Activated naive CD4-positive, alpha-beta T cell treated with anti-CD3 and anti-CD28 coated beads for 36 hours (primary cell): ENCODE results near the gene ZNF669. TPM values are rescaled to one million over a fixed set of nuclear protein-coding genes. Genes with fewer than 3 reads are reported as not detected.

Source experiments
- CTCF ChIA-PET: fragments of 350-600 bp; sonication (Branson Sonifier 250); formaldehyde crosslinking; loops from one replicate; lab custom pipeline; 2021; ENCODE audit warnings: antibody characterized with exemption; lab: Charles Lee
- DNase-seq: peaks from one replicate; pipeline ENCODE4 v3.0.0-alpha.2; 2020
- H3K27ac Mint-ChIP-seq: one replicate; pipeline ENCODE4 v1.8.0; 2021; ENCODE audit warnings: mild to moderate bottlenecking, mixed read lengths
- H3K27me3 Mint-ChIP-seq: one replicate; pipeline ENCODE4 v1.8.0; 2021; ENCODE audit warnings: low read depth, mixed read lengths
- H3K36me3 Mint-ChIP-seq: one replicate; pipeline ENCODE4 v1.8.0; 2021; ENCODE audit warnings: low read depth, mixed read lengths
- H3K4me1 Mint-ChIP-seq: one replicate; pipeline ENCODE4 v1.8.0; 2021; ENCODE audit warnings: low read depth, mixed read lengths
- H3K4me3 Mint-ChIP-seq: one replicate; pipeline ENCODE4 v1.8.0; 2021; ENCODE audit warnings: mild to moderate bottlenecking, moderate library complexity, mixed read lengths
- H3K9me3 Mint-ChIP-seq: one replicate; pipeline ENCODE4 v1.8.0; 2021; ENCODE audit warnings: mixed read lengths
- intact Hi-C: fragments of 100-400 bp; cut with micrococcal nuclease; formaldehyde crosslinking; loops from one replicate; pipeline ENCODE4 v1.15.1; 2023
- total RNA-seq, 2 experiments: library from RNA; stranded (reverse); gene quantifications; one replicate each; pipeline ENCODE4 v1.2.3, GENCODE V29; 2021

The ZNF669 gene
- total RNA-seq, 2 experiments from 2014 or later, result 8.2 to 8.4 TPM

DNA sequence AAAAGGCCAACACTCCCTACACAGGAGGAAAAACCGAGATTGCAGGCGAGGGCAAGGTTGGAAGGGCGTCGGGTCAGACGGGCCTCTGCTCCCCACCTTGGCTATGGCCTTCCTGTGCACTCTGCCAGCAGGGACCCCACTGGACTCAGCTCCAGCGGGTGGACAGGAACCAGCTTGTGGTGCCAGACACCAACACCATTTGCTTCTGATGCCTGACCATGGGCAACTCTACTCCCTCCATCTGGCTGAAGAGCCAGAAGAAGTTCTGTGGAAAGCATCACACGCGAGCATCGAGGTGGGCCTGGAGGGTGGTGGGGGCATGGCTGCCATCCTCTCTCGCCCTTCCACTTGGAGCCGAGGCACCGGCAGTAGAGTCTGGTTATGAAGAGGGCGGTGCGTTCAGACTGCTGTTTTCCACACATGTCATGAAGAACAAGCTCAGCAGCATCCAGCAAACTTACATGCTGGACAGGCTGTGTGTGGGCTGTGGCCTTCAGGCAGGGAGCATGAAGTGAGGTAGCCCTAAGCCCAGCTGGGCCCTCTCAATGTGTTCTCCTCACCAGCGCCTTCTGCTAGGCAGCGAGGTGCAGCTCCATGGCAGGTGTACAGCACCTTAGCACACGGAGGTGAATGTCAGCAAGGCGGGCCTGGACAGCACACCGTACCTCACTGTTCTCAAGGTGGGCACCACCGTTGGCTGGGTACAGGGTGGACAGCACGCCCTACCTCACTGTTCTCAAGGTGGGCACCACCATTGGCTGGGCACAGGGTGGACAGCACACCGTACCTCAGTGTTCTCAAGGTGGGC lies 15.6 kb upstream of the ZNF669 start:
- Mint-ChIP-seq H3K9me3 (peaks cover 6% of the 10 kb centered on the region), H3K4me1 (no peaks in the 10 kb centered on the region), H3K27me3 (peaks cover 2% of the 10 kb centered on the region), H3K4me3 (no peak overlapping the region), H3K27ac (no peak overlapping the region), H3K36me3 (peaks cover 2% of the 10 kb centered on the region)
- intact Hi-C loops, result no loop called here
- CTCF ChIA-PET, result no interaction called here
- DNase-seq, result no peak

GRCh38 chr1:247118946-247119446 lies 14.8 kb upstream of the ZNF669 start:
- intact Hi-C loops, result no loop called here
- peaks cover 3% of the 10 kb centered on the region for H3K9me3 Mint-ChIP-seq

GRCh38 chr1:247115545-247115944 lies 11.4 kb upstream of the ZNF669 start:
- peaks cover 6% of the 10 kb centered on the region for H3K4me1 Mint-ChIP-seq
- no peaks in the 10 kb centered on the region for H3K9me3 Mint-ChIP-seq
- H3K4me3 Mint-ChIP-seq, result no peak overlapping the region
- intact Hi-C loops, result no loop called here
- H3K36me3 Mint-ChIP-seq, result no peaks in the 10 kb centered on the region
- no peak for DNase-seq
- H3K27ac Mint-ChIP-seq, result no peak overlapping the region
- CTCF ChIA-PET, result no interaction called here
- H3K27me3 Mint-ChIP-seq, result peaks cover 18% of the 10 kb centered on the region

More at GRCh38 chr1:247118946-247119446, 14.8 kb upstream of the ZNF669 start:
- H3K27ac Mint-ChIP-seq, result no peak overlapping the region
- H3K4me3 Mint-ChIP-seq, result no peak overlapping the region
- peak; percentile 50 for DNase-seq
- CTCF ChIA-PET, result no interaction called here
- no peaks in the 10 kb centered on the region for H3K4me1 Mint-ChIP-seq
- H3K27me3 Mint-ChIP-seq, result peaks cover 2% of the 10 kb centered on the region
- H3K36me3 Mint-ChIP-seq, result peaks cover 2% of the 10 kb centered on the region

GRCh38 chr1:247115141-247115510 lies 11.0 kb upstream of the ZNF669 start:
- peaks cover 7% of the 10 kb centered on the region for H3K4me1 Mint-ChIP-seq
- no peak for DNase-seq
- no peak overlapping the region for H3K4me3 Mint-ChIP-seq
- CTCF ChIA-PET, result interaction anchor here (0.8 kb wide), 1 partner anchor 10 kb away, joined by 3 read pairs; no protein-coding TSS in a partner anchor
- no peaks in the 10 kb centered on the region for H3K9me3 Mint-ChIP-seq
- peaks cover 18% of the 10 kb centered on the region for H3K27me3 Mint-ChIP-seq
- H3K36me3 Mint-ChIP-seq, result no peaks in the 10 kb centered on the region
- H3K27ac Mint-ChIP-seq, result no peak overlapping the region
- intact Hi-C loops, result no loop called here

GRCh38 chr1:247114351-247115140 lies 10.4 kb upstream of the ZNF669 start:
- Mint-ChIP-seq H3K4me1 (peaks cover 12% of the 10 kb centered on the region), H3K27me3 (peaks cover 22% of the 10 kb centered on the region), H3K36me3 (no peaks in the 10 kb centered on the region), H3K4me3 (no peak overlapping the region), H3K9me3 (no peaks in the 10 kb centered on the region), H3K27ac (no peak overlapping the region)
- intact Hi-C loops, result no loop called here
- CTCF ChIA-PET, result interaction anchor here (0.8 kb wide), 1 partner anchor 11 kb away, joined by 3 read pairs; no protein-coding TSS in a partner anchor
- DNase-seq, result no peak

- H3K27me3 Mint-ChIP-seq, result peaks cover 24% of the 10 kb centered on the region
Observed at GRCh38 chr1:247113733-247114271, 9.6 kb upstream of the ZNF669 start.

DNA sequence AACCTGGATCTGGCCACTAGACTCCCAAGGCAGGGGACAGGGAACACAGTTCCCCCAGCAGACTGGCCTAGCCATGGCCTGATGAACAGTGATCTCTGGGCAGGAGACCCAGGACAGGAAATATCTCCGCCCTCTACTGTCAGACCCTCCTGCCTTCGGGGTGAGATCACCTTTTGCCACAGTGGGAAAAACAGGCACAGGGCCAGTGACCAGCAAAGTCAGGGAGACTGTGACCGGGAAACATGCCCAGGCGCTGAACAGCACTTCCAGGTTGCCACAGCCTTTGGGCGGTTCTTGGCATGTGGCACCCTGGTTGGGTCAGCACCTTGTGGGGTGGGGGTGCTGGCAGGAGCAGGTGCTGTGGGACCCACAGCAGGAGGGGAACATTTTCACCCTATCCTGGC lies 8.9 kb upstream of the ZNF669 start:
- H3K9me3 Mint-ChIP-seq, result no peaks in the 10 kb centered on the region
- no peaks in the 10 kb centered on the region for H3K36me3 Mint-ChIP-seq
- CTCF ChIA-PET, result no interaction called here
- H3K4me3 Mint-ChIP-seq, result no peak overlapping the region
- intact Hi-C loops, result no loop called here
- H3K4me1 Mint-ChIP-seq, result peaks cover 12% of the 10 kb centered on the region
- H3K27me3 Mint-ChIP-seq, result peaks cover 31% of the 10 kb centered on the region
- DNase-seq, result no peak
- H3K27ac Mint-ChIP-seq, result no peak overlapping the region

More at GRCh38 chr1:247113733-247114271, 9.6 kb upstream of the ZNF669 start:
- Mint-ChIP-seq H3K27ac (no peak overlapping the region), H3K36me3 (no peaks in the 10 kb centered on the region), H3K4me1 (peaks cover 12% of the 10 kb centered on the region), H3K4me3 (no peak overlapping the region), H3K9me3 (no peaks in the 10 kb centered on the region)
- CTCF ChIA-PET, result no interaction called here
- DNase-seq, result no peak
- intact Hi-C loops, result no loop called here

DNA sequence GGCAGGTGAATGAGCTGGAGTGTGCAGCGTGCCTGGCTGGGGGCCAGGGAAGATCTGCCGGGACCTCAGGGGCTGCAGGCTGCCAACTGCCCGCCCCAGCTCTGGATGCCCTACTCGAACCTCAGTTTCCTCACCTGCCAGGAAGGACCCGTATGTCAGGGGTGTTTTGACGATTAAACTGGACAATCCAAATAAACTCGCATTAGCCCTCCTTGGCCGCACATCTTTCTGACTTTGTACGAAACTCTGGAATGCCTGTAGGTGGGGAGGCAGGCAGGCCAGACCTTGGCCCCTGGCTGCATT lies 8.3 kb upstream of the ZNF669 start:
- Mint-ChIP-seq H3K4me1 (peaks cover 12% of the 10 kb centered on the region), H3K27me3 (peaks cover 34% of the 10 kb centered on the region), H3K4me3 (no peak overlapping the region), H3K27ac (no peak overlapping the region), H3K9me3 (no peaks in the 10 kb centered on the region), H3K36me3 (no peaks in the 10 kb centered on the region)
- no peak for DNase-seq
- intact Hi-C loops, result no loop called here
- CTCF ChIA-PET, result no interaction called here

DNA sequence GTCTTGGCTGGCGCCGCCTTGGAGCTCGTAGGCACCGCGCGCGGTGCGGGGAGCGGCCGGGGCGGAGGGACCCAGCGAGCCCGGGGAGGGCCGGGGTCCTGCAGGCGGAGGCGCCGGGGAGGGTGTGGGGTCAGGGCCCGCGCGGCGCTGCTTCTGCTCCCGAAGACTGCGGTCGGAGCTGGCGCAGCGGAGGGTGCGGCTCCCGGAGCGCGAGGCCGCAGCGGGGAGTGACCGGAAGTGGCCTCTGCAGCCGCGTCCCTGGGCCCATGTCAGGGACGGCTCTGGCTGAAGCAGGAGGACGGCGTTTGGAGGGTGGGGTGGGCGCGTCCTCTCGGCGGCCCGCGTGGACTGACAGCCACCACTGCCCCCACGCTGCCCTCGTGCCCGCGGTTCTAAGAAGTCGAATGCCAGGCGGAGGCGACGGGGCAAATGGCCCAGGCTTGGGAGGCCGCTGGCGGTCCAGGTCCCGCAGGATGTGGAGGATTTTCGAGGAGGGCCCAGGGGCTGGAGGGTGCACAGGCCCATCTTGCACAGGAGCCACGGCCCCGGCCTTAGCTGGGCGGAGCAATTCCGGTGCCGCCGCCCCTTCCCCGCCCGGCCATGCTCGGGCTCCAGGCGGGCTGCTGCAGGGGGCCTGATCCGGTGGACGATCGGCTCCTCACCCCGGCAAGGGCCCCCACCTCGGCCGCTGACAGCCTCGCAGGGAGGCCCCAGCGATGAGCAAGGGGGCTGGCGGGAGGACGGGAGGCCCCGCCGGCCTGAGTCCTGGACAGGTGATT lies 7.7 kb upstream of the ZNF669 start:
- intact Hi-C loops, result no loop called here
- no peak overlapping the region for H3K4me3 Mint-ChIP-seq
- peaks cover 12% of the 10 kb centered on the region for H3K4me1 Mint-ChIP-seq
- DNase-seq, result no peak
- CTCF ChIA-PET, result no interaction called here
- no peak overlapping the region for H3K27ac Mint-ChIP-seq
- no peaks in the 10 kb centered on the region for H3K9me3 Mint-ChIP-seq
- peaks cover 34% of the 10 kb centered on the region for H3K27me3 Mint-ChIP-seq
- H3K36me3 Mint-ChIP-seq, result no peaks in the 10 kb centered on the region

DNA sequence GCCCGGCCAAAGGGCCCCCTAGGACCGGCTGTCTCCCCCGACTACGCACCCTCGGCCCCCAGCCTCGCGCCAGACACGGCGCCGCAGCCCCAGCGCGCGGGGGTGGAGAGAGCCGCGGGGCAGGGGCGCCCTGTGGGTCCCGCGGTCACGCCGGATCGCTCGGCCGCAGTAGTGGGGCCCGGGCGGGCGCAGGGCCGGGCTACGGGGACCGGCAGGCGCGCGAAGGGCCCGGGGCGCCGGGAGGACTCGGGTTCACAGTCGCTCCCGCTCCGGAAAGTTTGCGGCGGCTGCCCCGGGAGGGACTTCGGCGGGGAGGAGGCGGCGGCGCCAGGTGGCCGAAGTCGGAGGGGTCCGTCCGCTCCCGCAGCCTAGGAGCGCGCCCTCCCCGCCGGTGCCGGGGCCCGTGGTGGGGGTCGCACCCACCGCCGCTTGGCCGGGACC lies 7.1 kb upstream of the ZNF669 start:
- Mint-ChIP-seq H3K4me3 (peak overlapping the region; percentile 56), H3K27ac (no peak overlapping the region), H3K27me3 (peaks cover 34% of the 10 kb centered on the region), H3K4me1 (peaks cover 12% of the 10 kb centered on the region), H3K36me3 (no peaks in the 10 kb centered on the region), H3K9me3 (no peaks in the 10 kb centered on the region)
- CTCF ChIA-PET, result no interaction called here
- no peak for DNase-seq
- intact Hi-C loops, result no loop called here

DNA sequence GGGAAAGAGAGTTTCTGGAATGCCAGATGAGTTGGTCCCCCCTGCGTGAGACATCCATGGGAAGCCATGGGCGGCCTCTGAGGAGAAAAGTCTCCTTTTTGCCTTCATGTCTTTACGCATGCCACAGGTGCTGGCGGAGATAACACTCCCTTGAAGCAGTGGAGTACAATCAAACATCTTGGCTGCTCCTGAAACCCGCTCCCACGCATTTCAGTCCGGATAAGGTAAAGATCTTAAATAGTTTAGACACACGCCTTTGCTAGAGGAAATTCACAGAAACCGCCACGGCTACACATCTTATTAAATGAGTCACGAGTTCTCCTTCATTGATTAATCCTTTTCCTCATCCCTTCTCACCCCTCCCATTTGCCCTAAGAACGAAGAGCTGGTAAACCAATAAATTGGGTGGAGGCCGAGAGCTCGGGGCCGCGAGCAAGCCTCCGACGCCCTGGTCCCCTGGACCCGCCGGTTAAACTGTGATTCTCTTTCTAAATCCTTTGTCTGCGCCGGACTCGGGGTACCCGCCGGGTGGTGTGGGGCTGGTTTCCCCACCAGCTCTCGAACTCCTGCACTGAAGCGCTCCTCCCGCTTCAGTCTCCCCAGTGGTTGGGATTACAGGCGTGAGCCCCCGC lies 6.6 kb upstream of the ZNF669 start:
- Mint-ChIP-seq H3K9me3 (no peaks in the 10 kb centered on the region), H3K36me3 (no peaks in the 10 kb centered on the region), H3K4me1 (peaks cover 12% of the 10 kb centered on the region), H3K27me3 (peaks cover 34% of the 10 kb centered on the region), H3K4me3 (peak overlapping the region; percentile 56), H3K27ac (no peak overlapping the region)
- CTCF ChIA-PET, result no interaction called here
- peak; percentile 74 for DNase-seq
- intact Hi-C loops, result no loop called here
